ENCODE measurements around the gene APIP. TPM values are rescaled to one million over a fixed set of nuclear protein-coding genes. Genes with fewer than 3 reads are reported as not detected.

APIP gene
- total RNA-seq, 4 donors from 2014 or later: 16.3 to 31.5 (median 23.2) TPM

- no peaks in the 10 kb centered on the region for H3K27me3 ChIP-seq
- TF ChIP-seq, protein P1, sequence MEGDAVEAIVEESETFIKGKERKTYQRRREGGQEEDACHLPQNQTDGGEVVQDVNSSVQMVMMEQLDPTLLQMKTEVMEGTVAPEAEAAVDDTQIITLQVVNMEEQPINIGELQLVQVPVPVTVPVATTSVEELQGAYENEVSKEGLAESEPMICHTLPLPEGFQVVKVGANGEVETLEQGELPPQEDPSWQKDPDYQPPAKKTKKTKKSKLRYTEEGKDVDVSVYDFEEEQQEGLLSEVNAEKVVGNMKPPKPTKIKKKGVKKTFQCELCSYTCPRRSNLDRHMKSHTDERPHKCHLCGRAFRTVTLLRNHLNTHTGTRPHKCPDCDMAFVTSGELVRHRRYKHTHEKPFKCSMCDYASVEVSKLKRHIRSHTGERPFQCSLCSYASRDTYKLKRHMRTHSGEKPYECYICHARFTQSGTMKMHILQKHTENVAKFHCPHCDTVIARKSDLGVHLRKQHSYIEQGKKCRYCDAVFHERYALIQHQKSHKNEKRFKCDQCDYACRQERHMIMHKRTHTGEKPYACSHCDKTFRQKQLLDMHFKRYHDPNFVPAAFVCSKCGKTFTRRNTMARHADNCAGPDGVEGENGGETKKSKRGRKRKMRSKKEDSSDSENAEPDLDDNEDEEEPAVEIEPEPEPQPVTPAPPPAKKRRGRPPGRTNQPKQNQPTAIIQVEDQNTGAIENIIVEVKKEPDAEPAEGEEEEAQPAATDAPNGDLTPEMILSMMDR (IDR thresholded peaks at IDR 0.05): no peak
- no peak for TF ChIP-seq POLR2A (IDR thresholded peaks at IDR 0.05)
- DNase-seq (ENCODE audit: low spot score in 2 of 2): no peak
- WGBS, 2 donors: 89 to 96% methylated on average over 6 of the region's 6 CpGs
- no peak overlapping the region for H3K4me3 ChIP-seq
- no peaks in the 10 kb centered on the region for H3K9me3 ChIP-seq
- peaks cover 0 to 25% (median 0%) of the 10 kb centered on the region in 3 donors for H3K36me3 ChIP-seq
- no peak overlapping the region for H3K27ac ChIP-seq
- peaks cover 0 to 23% (median 0%) of the 10 kb centered on the region in 4 donors for H3K4me1 ChIP-seq
Observed at GRCh38 chr11:34936945-34937629, 20.9 kb upstream of the APIP start.

DNA sequence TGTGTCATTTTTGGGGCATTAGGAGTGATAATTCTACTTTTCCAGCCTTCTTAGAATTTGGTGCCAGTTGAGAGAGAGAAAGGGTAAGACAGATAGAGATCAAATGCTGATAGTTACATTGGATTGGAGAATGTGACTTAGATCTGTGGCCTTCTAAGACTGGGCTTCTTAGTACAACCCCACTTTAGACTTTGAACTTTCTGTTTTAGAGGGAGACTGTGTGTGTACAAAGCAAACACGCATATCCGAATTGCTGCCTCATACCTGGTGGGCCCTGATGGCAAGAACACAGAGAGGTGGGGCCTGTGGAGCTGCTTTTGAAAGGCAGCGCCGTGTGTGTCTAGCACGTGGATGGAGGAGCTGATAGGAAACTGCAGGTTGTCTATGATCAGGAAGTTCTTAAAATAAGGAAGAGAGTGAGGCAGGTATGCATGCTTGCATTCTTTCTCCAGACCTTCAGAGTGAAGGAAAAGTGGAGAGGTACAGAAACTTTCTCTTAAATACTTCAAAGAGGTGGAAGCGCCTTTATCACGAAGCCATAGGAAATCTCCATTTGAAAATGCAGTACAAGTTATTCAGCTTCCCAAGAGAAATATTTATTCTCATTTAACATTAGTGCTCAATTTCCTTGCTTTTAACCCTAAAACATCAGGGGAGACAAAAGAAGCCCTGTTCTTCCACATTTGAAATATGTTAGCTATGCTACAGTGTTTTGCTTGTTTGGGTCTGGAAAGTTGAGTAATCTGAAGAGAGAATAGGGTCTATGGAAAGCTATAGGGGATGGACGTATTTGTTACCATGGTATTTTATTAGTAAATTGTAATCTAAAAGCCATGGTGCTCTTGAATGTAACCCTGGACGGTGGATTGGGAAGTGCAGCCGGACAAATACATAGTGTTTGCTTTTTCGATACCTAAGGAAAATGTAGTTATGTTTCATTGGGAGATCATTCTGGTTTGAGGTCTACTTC lies 13.9 kb upstream of the APIP start:
- TF ChIP-seq EP300 (IDR thresholded peaks at IDR 0.05) (no peak), POLR2A (IDR thresholded peaks at IDR 0.05) (no peak)
- TF ChIP-seq, protein P1 (IDR thresholded peaks at IDR 0.05): no peak
- H3K27me3 ChIP-seq: no peaks in the 10 kb centered on the region
- H3K27ac ChIP-seq: no peak overlapping the region
- H3K4me3 ChIP-seq: no peak overlapping the region
- peaks cover 0 to 22% (median 0%) of the 10 kb centered on the region in 3 donors for H3K36me3 ChIP-seq
- H3K9me3 ChIP-seq: no peaks in the 10 kb centered on the region
- WGBS, 2 donors: 71 to 73% methylated on average over 11 of the region's 11 CpGs
- no peak for DNase-seq (ENCODE audit: low spot score in 2 of 2)
- H3K4me1 ChIP-seq: peaks cover 3 to 39% (median 7%) of the 10 kb centered on the region in 4 donors

DNA sequence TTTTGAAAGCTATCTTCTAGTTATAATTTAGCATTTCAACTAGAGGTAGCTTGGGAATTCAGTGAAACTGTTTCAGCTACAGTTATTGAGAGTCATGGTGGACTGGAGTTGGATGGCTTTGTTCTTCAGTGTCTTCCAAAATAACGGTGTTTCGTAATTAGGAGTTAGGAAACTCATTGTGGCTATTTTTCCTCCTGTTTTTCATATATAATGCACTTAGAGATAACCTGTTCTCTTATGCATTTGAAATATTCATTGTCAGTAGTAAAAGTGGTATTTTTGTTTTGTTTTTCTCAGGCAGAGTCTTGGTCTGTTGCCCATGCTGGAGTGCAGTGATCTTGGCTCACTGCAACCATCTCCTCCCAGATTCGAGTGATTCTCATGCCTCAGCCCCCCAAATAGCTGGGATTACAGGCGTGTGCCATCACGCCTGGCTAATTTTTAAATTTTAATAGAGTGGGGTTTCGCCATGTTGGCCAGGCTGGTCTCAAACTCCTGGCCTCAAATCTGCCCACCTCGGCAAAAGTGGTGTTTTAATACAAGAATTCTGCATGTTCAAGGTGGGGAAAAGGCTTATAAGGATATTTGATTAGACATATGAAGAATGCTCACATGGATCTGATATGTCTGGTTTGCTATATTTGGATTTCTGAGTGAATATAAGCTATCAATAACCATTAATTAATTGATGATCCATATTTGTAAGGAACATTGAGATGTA lies 12.9 kb upstream of the APIP start:
- Histone ChIP-seq H3K27me3 (no peaks in the 10 kb centered on the region), H3K36me3 (peaks cover 0 to 21% (median 0%) of the 10 kb centered on the region in 3 donors), H3K27ac (no peak overlapping the region), H3K9me3 (no peaks in the 10 kb centered on the region), H3K4me1 (peaks cover 3 to 47% (median 7%) of the 10 kb centered on the region in 4 donors), H3K4me3 (no peak overlapping the region)
- 88 to 91% methylated on average over 7 of the region's 7 CpGs for WGBS, 2 donors
- no peak for TF ChIP-seq POLR2A (IDR thresholded peaks at IDR 0.05)
- TF ChIP-seq, protein P1 (IDR thresholded peaks at IDR 0.05): no peak
- TF ChIP-seq EP300 (IDR thresholded peaks at IDR 0.05): no peak
- no peak for DNase-seq (ENCODE audit: low spot score in 2 of 2)

GRCh38 chr11:34928268-34928959 lies 12.2 kb upstream of the APIP start:
- peaks cover 3 to 54% (median 7%) of the 10 kb centered on the region in 4 donors for H3K4me1 ChIP-seq
- H3K4me3 ChIP-seq: no peak overlapping the region
- TF ChIP-seq, protein P1 (IDR thresholded peaks at IDR 0.05): no peak
- H3K36me3 ChIP-seq: peaks cover 0 to 14% (median 0%) of the 10 kb centered on the region in 3 donors
- H3K27me3 ChIP-seq: no peaks in the 10 kb centered on the region
- WGBS, 2 donors: 55 to 62% methylated on average over 3 of the region's 3 CpGs
- DNase-seq (ENCODE audit: low spot score in 2 of 2): no peak
- H3K9me3 ChIP-seq: no peaks in the 10 kb centered on the region
- no peak overlapping the region for H3K27ac ChIP-seq

All from tibial nerve (tissue), 4 donors.